ENCODE data around the gene LSP1. TPM values are rescaled to one million over a fixed set of nuclear protein-coding genes. Genes with fewer than 3 reads are reported as not detected.

Gene LSP1
- total and polyA plus RNA-seq, 4 donors = 5.0 to 7.7 (median 5.7) TPM

DNA sequence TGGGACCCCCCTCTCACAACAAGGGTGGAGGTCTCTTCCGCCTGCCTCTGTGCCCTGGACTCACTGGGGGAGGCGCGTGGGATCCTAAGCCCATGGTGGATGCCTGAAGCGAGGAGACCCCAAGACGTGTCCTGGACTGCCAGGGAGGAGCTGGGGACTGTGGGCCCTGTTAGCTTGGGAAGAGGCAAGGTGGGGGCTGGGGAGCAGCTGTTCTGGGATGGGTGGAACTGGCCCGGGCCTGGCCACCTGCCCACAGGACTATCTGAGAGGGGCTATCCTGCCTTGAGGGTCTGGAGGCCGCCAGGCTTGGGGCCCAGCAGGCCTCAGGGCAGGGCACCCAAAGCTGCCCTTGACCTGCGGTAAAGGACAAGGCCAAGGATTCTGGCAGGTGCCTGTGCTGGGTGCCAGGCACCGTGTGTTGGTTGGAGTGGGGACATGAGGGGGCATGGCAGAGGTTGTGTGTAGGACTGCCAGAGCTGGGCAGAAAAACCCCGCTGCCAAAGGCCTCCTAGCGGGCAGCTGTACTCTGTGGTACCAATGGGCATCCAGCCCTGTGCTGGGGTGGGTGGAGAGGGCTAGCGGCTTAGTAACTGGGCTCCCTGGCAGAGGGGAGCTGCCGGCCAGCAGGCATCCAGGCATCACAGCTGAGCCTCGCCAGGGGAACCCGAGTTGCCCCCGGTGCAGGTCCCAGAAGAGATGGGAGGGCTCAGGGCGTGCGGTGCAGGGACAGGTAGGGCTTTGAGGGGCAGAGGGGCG lies 670 bp downstream of the LSP1 start:
- H3K27ac ChIP-seq (ENCODE audit: low read depth in 1 of 2, low read length in 2 of 2) = peak overlapping the region; percentile 4 to 38
- H3K9me3 ChIP-seq (ENCODE audit: control insufficient read depth in 4 of 4, low read length in 3 of 4) = no peaks in the 10 kb centered on the region
- H3K36me3 ChIP-seq (ENCODE audit: control insufficient read depth in 4 of 4, insufficient read depth in 3 of 4, low read depth in 1 of 4, low read length in 3 of 4) = no peaks in the 10 kb centered on the region
- DNase-seq (ENCODE audit: low spot score) = no peak
- 83% methylated on average over 19 of the region's 19 CpGs for WGBS
- peak overlapping the region in 2 of 3 donors; percentile 22 to 34 for H3K4me3 ChIP-seq (ENCODE audit: low read depth in 1 of 3, low read length in 3 of 3)
- TF ChIP-seq ZBTB33 (IDR thresholded peaks at IDR 0.05) (no peak), FOXA1 (IDR thresholded peaks at IDR 0.05) (no peak), HNF4G (IDR thresholded peaks at IDR 0.05) (no peak), EGR1 (IDR thresholded peaks at IDR 0.05; ENCODE audit: low read depth in 2 of 2) (no peak), ATF3 (IDR thresholded peaks at IDR 0.05) (no peak), NR2F2 (IDR thresholded peaks at IDR 0.05) (no peak), RAD21 (IDR thresholded peaks at IDR 0.05) (no peak)
- TF ChIP-seq, protein P1, sequence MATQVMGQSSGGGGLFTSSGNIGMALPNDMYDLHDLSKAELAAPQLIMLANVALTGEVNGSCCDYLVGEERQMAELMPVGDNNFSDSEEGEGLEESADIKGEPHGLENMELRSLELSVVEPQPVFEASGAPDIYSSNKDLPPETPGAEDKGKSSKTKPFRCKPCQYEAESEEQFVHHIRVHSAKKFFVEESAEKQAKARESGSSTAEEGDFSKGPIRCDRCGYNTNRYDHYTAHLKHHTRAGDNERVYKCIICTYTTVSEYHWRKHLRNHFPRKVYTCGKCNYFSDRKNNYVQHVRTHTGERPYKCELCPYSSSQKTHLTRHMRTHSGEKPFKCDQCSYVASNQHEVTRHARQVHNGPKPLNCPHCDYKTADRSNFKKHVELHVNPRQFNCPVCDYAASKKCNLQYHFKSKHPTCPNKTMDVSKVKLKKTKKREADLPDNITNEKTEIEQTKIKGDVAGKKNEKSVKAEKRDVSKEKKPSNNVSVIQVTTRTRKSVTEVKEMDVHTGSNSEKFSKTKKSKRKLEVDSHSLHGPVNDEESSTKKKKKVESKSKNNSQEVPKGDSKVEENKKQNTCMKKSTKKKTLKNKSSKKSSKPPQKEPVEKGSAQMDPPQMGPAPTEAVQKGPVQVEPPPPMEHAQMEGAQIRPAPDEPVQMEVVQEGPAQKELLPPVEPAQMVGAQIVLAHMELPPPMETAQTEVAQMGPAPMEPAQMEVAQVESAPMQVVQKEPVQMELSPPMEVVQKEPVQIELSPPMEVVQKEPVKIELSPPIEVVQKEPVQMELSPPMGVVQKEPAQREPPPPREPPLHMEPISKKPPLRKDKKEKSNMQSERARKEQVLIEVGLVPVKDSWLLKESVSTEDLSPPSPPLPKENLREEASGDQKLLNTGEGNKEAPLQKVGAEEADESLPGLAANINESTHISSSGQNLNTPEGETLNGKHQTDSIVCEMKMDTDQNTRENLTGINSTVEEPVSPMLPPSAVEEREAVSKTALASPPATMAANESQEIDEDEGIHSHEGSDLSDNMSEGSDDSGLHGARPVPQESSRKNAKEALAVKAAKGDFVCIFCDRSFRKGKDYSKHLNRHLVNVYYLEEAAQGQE (IDR thresholded peaks at IDR 0.05) = no peak
- TF ChIP-seq, protein P2, sequence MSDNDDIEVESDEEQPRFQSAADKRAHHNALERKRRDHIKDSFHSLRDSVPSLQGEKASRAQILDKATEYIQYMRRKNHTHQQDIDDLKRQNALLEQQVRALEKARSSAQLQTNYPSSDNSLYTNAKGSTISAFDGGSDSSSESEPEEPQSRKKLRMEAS (IDR thresholded peaks at IDR 0.05) = no peak
- no peaks in the 10 kb centered on the region for H3K27me3 ChIP-seq (ENCODE audit: control insufficient read depth in 4 of 4, insufficient read depth in 4 of 4, low read length in 3 of 4)
- peaks cover 0 to 4% (median 1%) of the 10 kb centered on the region in 4 donors for H3K4me1 ChIP-seq (ENCODE audit: control insufficient read depth in 4 of 4, insufficient read depth in 4 of 4, low read length in 3 of 4)
- H3K9ac ChIP-seq (ENCODE audit: low read depth in 1 of 2, low read length in 2 of 2) = peak overlapping the region; percentile 19 to 31

DNA sequence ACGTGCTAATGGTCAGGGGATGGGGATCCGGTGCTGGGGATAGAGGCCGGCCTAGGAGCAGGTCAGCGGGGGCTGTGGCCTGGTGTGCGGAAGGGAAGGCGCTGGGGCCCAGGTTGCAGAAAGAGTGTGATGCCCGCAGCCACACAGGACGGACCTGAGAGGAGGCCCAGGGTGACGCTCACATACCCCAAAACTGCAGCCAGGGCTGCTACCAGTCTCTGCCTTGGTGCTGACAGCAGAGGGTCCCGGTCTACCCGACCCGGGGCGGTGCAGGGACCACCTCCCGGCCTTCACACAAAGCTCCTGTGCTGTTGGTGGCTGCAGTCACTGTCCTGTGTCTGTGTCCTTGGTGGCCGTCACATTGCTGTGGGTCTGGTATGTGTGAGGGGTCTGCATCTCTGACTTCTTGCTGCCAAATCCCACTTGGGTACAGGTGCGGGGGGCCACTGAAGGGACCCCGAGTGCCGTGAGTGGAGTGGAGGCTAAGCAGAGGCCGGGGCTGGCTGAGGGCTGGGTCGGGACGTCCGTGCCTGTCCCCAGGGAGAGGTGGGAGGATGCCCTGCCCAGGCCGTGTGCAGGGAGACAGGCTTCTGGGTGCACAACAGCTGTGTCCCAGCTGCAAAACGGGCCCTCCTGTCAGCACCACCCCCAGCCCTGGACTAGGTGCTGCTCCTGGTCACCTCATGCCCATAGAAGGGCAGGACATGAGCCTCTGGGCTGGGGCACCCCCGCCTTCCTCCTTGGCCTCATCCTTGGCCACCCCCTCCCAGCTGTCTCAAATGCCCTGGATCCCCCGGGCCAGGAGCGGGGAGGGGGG lies 1.5 kb downstream of the LSP1 start:
- Histone ChIP-seq H3K9me3 (ENCODE audit: control insufficient read depth in 4 of 4, low read length in 3 of 4) (no peaks in the 10 kb centered on the region), H3K27me3 (ENCODE audit: control insufficient read depth in 4 of 4, insufficient read depth in 4 of 4, low read length in 3 of 4) (no peaks in the 10 kb centered on the region), H3K4me3 (ENCODE audit: low read depth in 1 of 3, low read length in 3 of 3) (peak overlapping the region in 1 of 3 donors; percentile 34), H3K9ac (ENCODE audit: low read depth in 1 of 2, low read length in 2 of 2) (no peak overlapping the region), H3K36me3 (ENCODE audit: control insufficient read depth in 4 of 4, insufficient read depth in 3 of 4, low read depth in 1 of 4, low read length in 3 of 4) (no peaks in the 10 kb centered on the region), H3K27ac (ENCODE audit: low read depth in 1 of 2, low read length in 2 of 2) (no peak overlapping the region), H3K4me1 (ENCODE audit: control insufficient read depth in 4 of 4, insufficient read depth in 4 of 4, low read length in 3 of 4) (peaks cover 0 to 4% (median 1%) of the 10 kb centered on the region in 4 donors)
- DNase-seq (ENCODE audit: low spot score) = no peak
- TF ChIP-seq, protein P2 (IDR thresholded peaks at IDR 0.05) = no peak
- TF ChIP-seq RXRA (IDR thresholded peaks at IDR 0.05) (no peak), JUND (IDR thresholded peaks at IDR 0.05) (no peak), HNF4G (IDR thresholded peaks at IDR 0.05) (no peak), FOXA1 (IDR thresholded peaks at IDR 0.05) (no peak), TAF1 (conservative IDR thresholded peaks at IDR 0.05) (no peak), NR2F2 (IDR thresholded peaks at IDR 0.05) (no peak), GABPA (IDR thresholded peaks at IDR 0.05 in 1 of 2, conservative IDR thresholded peaks at IDR 0.05 in 1 of 2) (no peak)
- 80% methylated on average over 27 of the region's 27 CpGs for WGBS

Measured in liver (tissue), 9 donors.